Neural crest cell (in vitro differentiated cells): Measurements from ENCODE around the gene SPECC1. TPM values are rescaled to one million over a fixed set of nuclear protein-coding genes. Genes with fewer than 3 reads are reported as not detected.

ENCODE experiments used
- DNase-seq: peaks from one replicate; pipeline ENCODE4 v3.0.0; 2021; ENCODE audit warnings: low read depth, mixed read lengths, low spot score
- H3K27ac Mint-ChIP-seq: one replicate; pipeline ENCODE4 v1.8.0; 2021; ENCODE audit warnings: mild to moderate bottlenecking, mixed read lengths; ENCODE audit not compliant: unreplicated experiment
- H3K27me3 Mint-ChIP-seq: 2 replicates; pipeline ENCODE4 v1.8.0; 2021; ENCODE audit warnings: low read depth, mild to moderate bottlenecking, mixed read lengths
- H3K36me3 Mint-ChIP-seq: 2 replicates; pipeline ENCODE4 v1.8.0; 2021; ENCODE audit warnings: low read depth, mild to moderate bottlenecking, mixed read lengths
- H3K4me1 Mint-ChIP-seq: 2 replicates; pipeline ENCODE4 v1.8.0; 2021; ENCODE audit warnings: mixed read lengths
- H3K4me3 Mint-ChIP-seq: one replicate; pipeline ENCODE4 v1.8.0; 2021; ENCODE audit warnings: mild to moderate bottlenecking, mixed read lengths
- H3K9me3 Mint-ChIP-seq: 2 replicates; pipeline ENCODE4 v1.8.0; 2021; ENCODE audit warnings: mixed read lengths
- total RNA-seq: library from RNA; stranded (reverse); gene quantifications from 2 replicates; pipeline ENCODE4 v1.2.1, GENCODE V29; 2021
- TF ChIP-seq, protein P1 (sequence below): fragments of 200-600 bp; sonication (generic); conservative IDR thresholded peaks from 2 replicates; pipeline ENCODE4 v1.5.0; 2021; ENCODE audit warnings: antibody characterized with exemption, mild to moderate bottlenecking

SPECC1 gene
- total RNA-seq, 1 donor from 2014 or later: 71.0 TPM

- H3K9me3 Mint-ChIP-seq: no peaks in the 10 kb centered on the region
- H3K27ac Mint-ChIP-seq: no peak overlapping the region
- peaks cover 12% of the 10 kb centered on the region for H3K4me1 Mint-ChIP-seq
These were observed 59.3 kb downstream of the SPECC1 start for GRCh38 chr17:20068445-20068844.

GRCh38 chr17:20071824-20072691, 62.9 kb downstream of the SPECC1 start:
- peaks cover 6% of the 10 kb centered on the region for H3K27me3 Mint-ChIP-seq
- DNase-seq: no peak
- no peaks in the 10 kb centered on the region for H3K4me1 Mint-ChIP-seq
- TF ChIP-seq, protein P1, sequence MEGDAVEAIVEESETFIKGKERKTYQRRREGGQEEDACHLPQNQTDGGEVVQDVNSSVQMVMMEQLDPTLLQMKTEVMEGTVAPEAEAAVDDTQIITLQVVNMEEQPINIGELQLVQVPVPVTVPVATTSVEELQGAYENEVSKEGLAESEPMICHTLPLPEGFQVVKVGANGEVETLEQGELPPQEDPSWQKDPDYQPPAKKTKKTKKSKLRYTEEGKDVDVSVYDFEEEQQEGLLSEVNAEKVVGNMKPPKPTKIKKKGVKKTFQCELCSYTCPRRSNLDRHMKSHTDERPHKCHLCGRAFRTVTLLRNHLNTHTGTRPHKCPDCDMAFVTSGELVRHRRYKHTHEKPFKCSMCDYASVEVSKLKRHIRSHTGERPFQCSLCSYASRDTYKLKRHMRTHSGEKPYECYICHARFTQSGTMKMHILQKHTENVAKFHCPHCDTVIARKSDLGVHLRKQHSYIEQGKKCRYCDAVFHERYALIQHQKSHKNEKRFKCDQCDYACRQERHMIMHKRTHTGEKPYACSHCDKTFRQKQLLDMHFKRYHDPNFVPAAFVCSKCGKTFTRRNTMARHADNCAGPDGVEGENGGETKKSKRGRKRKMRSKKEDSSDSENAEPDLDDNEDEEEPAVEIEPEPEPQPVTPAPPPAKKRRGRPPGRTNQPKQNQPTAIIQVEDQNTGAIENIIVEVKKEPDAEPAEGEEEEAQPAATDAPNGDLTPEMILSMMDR: no peak
- H3K4me3 Mint-ChIP-seq: no peak overlapping the region
- H3K9me3 Mint-ChIP-seq: no peaks in the 10 kb centered on the region
- H3K36me3 Mint-ChIP-seq: no peaks in the 10 kb centered on the region
- no peak overlapping the region for H3K27ac Mint-ChIP-seq

More at GRCh38 chr17:20068445-20068844, 59.3 kb downstream of the SPECC1 start:
- no peak for DNase-seq
- Mint-ChIP-seq H3K4me3 (no peak overlapping the region), H3K27me3 (peaks cover 2% of the 10 kb centered on the region), H3K36me3 (no peaks in the 10 kb centered on the region)
- TF ChIP-seq, protein P1: no peak

- no peak for DNase-seq
- Mint-ChIP-seq H3K27ac (no peak overlapping the region), H3K9me3 (no peaks in the 10 kb centered on the region), H3K36me3 (no peaks in the 10 kb centered on the region), H3K4me3 (no peak overlapping the region), H3K27me3 (peaks cover 6% of the 10 kb centered on the region), H3K4me1 (no peaks in the 10 kb centered on the region)
- TF ChIP-seq, protein P1: no peak
These were observed 63.5 kb downstream of the SPECC1 start for GRCh38 chr17:20072692-20072992.

- DNase-seq: no peak
- Mint-ChIP-seq H3K9me3 (no peaks in the 10 kb centered on the region), H3K36me3 (no peaks in the 10 kb centered on the region), H3K4me3 (no peak overlapping the region), H3K4me1 (no peaks in the 10 kb centered on the region), H3K27me3 (peaks cover 6% of the 10 kb centered on the region), H3K27ac (no peak overlapping the region)
- TF ChIP-seq, protein P1: no peak
These were observed 64.2 kb downstream of the SPECC1 start for GRCh38 chr17:20073055-20073979.

- H3K27me3 Mint-ChIP-seq: peaks cover 6% of the 10 kb centered on the region
These were observed 64.8 kb downstream of the SPECC1 start for GRCh38 chr17:20074001-20074400.

More at GRCh38 chr17:20074001-20074400, 64.8 kb downstream of the SPECC1 start:
- no peaks in the 10 kb centered on the region for H3K4me1 Mint-ChIP-seq
- no peak overlapping the region for H3K4me3 Mint-ChIP-seq
- TF ChIP-seq, protein P1: no peak
- no peak overlapping the region for H3K27ac Mint-ChIP-seq
- no peaks in the 10 kb centered on the region for H3K9me3 Mint-ChIP-seq
- DNase-seq: no peak
- H3K36me3 Mint-ChIP-seq: no peaks in the 10 kb centered on the region
